Lower leg skin (tissue), 4 donors: ENCODE measurements around the gene KCNMA1. TPM values are rescaled to one million over a fixed set of nuclear protein-coding genes. Genes with fewer than 3 reads are reported as not detected.

Experiments
- DNase-seq, 2 donors: peaks; one replicate each; pipeline ENCODE4 v3.0.0-alpha.2; 2019; ENCODE audit warnings: low spot score in 2 of 2
- H3K4me3 ChIP-seq: fragments of 200-600 bp; sonication (generic); 2 replicates; pipeline ENCODE4 v1.5.1; 2017; ENCODE audit warnings: mild to moderate bottlenecking, low read depth; ENCODE audit not compliant: poor library complexity, severe bottlenecking
- CTCF ChIP-seq, 3 donors: fragments of 450-650 bp; IDR thresholded peaks; one replicate each; pipeline ENCODE4 v1.5.1; 2016; ENCODE audit warnings: antibody characterized with exemption in 3 of 3, mild to moderate bottlenecking in 3 of 3, moderate library complexity in 2 of 3
- POLR2A ChIP-seq, 2 donors: fragments of 450-650 bp; IDR thresholded peaks; one replicate each; pipeline ENCODE4 v1.6.1; 2016 to 2017; ENCODE audit warnings: antibody characterized with exemption in 2 of 2, mild to moderate bottlenecking in 1 of 2, moderate library complexity in 1 of 2
- WGBS, 2 donors: methylation state at CpG; one replicate each; pipeline ENCODE4 v1.1.5; 2018; 5-methylcytosine and 5-hydroxymethylcytosine counted together
- intact Hi-C: fragments of 100-400 bp; cut with DNase I; formaldehyde crosslinking; loops from one replicate; pipeline ENCODE4 v1.15.0; 2023; ENCODE audit warnings: low total_unique reads
- total RNA-seq, 4 donors: library from RNA; depleted of rRNA; stranded (reverse); fragments of >200 nt; gene quantifications; one replicate each; pipeline ENCODE4 v1.1.0, GENCODE V29; 2016

Gene KCNMA1
- total RNA-seq, 4 donors from 2014 or later, result 4.1 to 9.9 (median 6.5) TPM

- TF ChIP-seq CTCF (IDR thresholded peaks at IDR 0.05), result no peak
- TF ChIP-seq POLR2A (IDR thresholded peaks at IDR 0.05), result no peak
- DNase-seq, result no peak
- no peak overlapping the region for H3K4me3 ChIP-seq
- intact Hi-C loops, result no loop called here
These were observed 213.4 kb downstream of the KCNMA1 start for GRCh38 chr10:77424257-77424656.

GRCh38 chr10:77422491-77423338 lies 214.9 kb downstream of the KCNMA1 start:
- TF ChIP-seq POLR2A (IDR thresholded peaks at IDR 0.05) (no peak), CTCF (IDR thresholded peaks at IDR 0.05) (no peak)
- WGBS, 2 donors, result 56 to 57% methylated on average over 5 of the region's 5 CpGs
- no peak overlapping the region for H3K4me3 ChIP-seq
- intact Hi-C loops, result no loop called here
- DNase-seq, result no peak

- 79 to 87% methylated on average over 4 of the region's 4 CpGs for whole genome bisulfite sequencing, 2 donors
- no peak for DNase-seq
- intact Hi-C loops, result no loop called here
- H3K4me3 ChIP-seq, result no peak overlapping the region
- TF ChIP-seq CTCF (IDR thresholded peaks at IDR 0.05), result no peak
- TF ChIP-seq POLR2A (IDR thresholded peaks at IDR 0.05), result no peak
These were observed 216.0 kb downstream of the KCNMA1 start for GRCh38 chr10:77421591-77421990.

GRCh38 chr10:77420947-77421523 lies 216.6 kb downstream of the KCNMA1 start:
- WGBS, 2 donors, result 78 to 86% methylated on average over 2 of the region's 2 CpGs
- intact Hi-C loops, result no loop called here
- no peak overlapping the region for H3K4me3 ChIP-seq
- TF ChIP-seq POLR2A (IDR thresholded peaks at IDR 0.05), result no peak
- no peak for TF ChIP-seq CTCF (IDR thresholded peaks at IDR 0.05)
- DNase-seq, result no peak

- H3K4me3 ChIP-seq, result no peak overlapping the region
- TF ChIP-seq POLR2A (IDR thresholded peaks at IDR 0.05) (no peak), CTCF (IDR thresholded peaks at IDR 0.05) (no peak)
- intact Hi-C loops, result no loop called here
- DNase-seq, result peak in 1 of 2 donors; percentile 7
- 97 to 100% methylated on average over 2 of the region's 2 CpGs for WGBS, 2 donors
These were observed 217.6 kb downstream of the KCNMA1 start for GRCh38 chr10:77419979-77420378.
